Left renal cortex interstitium (tissue), 4 donors: ENCODE data around the gene SLC27A6. TPM values are rescaled to one million over a fixed set of nuclear protein-coding genes. Genes with fewer than 3 reads are reported as not detected.
"Not testable (repeated sequence)": the region's sequence is repeated elsewhere in the genome, so short reads cannot be mapped to it uniquely, and the experiment has no call there.

Experiments used
- DNase-seq, 4 donors: peaks; one replicate each; pipeline ENCODE4 v3.0.0-alpha.2; 2013; ENCODE audit warnings: low read depth in 4 of 4, low spot score in 2 of 4, missing footprints in 1 of 4
- polyA plus RNA-seq, 4 donors: library from polyadenylated mRNA; unstranded; fragments of 120-200 nt; gene quantifications; one replicate each; pipeline ENCODE4 v1.2.1, GENCODE V29; 2013; ENCODE audit not compliant: insufficient read length in 4 of 4

The SLC27A6 gene
- polyA plus RNA-seq, 4 donors = 1.0 to 1.8 (median 1.3) TPM

DNA sequence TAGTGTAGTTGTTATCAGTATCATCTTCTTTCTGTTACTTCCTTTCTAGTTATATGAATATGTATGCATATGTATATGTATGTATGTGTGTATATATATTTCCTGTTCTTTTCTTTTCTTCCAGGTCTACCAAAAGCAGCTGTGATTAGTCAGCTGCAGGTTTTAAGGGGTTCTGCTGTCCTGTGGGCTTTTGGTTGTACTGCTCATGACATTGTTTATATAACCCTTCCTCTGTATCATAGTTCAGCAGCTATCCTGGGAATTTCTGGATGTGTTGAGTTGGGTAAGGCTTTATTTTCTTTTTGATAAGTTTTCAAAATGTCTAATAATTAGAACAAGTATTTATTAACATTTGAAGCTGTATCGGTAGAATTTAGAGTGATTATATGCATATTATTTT is 23.2 kb downstream of the SLC27A6 start:
- DNase-seq = no peak

DNA sequence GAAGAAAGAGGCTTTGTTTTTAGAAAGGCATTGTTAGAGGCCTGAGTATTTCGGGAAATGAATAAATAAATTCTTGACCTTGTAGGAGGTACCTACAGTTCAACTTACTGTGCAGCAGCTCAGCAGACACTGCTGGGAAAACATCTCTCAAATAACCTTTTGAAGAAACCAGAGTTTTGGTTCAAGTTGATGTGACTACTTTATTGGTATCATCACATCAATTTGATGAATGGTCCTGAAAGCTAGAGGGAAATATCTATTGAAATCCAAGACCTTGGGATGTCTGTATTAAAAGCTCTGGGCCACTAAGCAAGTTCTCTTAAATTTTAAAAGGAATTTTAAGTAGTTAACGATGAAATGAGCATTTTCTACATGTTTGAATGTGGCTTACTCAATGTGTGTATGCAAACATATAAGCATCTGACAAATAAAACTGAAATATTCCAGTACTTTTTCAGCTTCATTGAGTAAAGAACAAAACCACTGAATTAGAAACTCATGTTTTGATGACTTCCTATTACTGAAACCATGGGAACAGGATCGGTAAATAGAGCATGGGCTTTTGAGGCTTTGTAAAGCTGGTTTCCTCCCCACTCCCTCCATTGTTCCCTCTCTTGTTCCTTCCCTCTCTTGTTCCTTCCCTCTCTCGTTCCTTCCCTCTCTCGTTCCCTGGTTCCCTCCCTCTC is 36.7 kb downstream of the SLC27A6 start:
- DNase-seq = peak in 2 of 4 donors; percentile 7 to 12

DNA sequence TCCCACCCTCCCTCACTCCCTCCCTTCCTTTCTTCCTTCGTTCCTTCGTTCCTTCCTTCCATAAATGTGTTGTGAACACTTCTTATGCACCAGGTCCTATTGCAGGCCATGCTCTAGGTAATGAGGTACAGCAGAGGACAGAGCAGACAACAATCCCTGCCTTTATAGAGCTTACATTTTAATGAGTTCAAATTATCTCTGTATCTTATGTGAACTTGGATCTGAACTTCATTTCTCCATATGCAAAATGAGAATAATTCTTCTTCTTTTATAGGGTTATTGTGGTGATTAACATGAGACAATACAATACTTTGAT is 37.2 kb downstream of the SLC27A6 start:
- no peak for DNase-seq

GRCh38 chr5:129003232-129003631 is 37.9 kb downstream of the SLC27A6 start:
- DNase-seq = no peak

DNA sequence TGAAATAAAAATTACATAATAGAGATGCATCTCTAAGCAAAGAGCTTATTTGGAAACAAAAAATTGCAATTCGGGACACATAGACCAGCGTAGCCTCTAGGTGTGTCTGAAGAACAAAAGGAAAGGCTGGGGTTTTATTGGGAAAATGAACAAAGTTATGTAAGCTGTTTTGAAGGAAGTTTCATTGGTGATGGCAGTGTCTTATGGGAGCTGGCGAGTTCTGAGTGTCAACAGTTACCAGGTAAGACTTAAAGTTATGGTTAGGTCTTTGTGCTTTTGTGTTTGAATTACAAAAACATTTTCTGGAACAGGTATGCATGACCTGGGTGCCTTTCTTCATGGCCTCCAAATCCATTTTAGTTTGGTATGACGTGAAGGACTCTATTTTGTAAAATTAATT is 48.9 kb downstream of the SLC27A6 start:
- DNase-seq = no peak

DNA sequence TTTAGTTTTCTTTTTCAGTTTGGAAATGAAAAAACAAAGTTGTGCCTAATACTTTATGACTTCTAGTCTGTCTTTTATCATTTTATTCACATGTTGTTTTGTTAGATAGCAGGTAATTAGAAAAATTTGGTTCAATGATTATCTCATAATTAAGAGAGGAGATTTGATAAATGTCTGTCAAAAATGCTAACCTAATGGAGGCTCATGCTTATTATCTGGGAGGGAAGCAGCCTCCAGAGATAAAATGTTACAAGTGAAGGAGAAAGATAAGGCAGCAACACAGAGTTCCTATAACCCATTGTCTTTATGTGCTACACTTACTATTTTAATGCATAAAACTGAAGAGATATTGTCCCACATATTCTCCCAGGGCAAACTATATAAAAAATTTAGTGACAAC is 53.5 kb downstream of the SLC27A6 start:
- no peak for DNase-seq

DNA sequence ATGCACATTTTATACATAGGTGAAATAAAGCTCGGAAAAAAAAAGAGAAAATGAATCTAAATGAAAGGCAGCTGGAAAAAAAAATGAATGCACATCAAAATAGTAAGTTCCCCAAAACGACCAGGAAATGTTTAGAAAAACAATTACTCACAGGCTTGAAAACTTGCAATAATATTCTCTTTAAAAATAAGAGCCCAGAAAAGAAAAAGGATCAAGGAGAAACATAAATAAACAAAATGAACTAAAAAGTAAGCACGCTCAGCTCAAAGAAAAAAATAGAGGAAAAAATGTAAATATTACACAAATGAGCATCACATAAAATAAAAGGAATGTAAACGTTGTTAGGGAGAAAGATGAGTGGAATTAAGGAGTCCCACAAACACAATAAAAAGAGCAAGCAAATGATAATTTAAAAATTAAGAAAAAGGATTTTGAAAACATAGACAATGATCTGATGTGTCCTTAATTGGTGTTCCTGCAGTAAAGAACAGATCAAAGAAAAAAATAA is 54.2 kb downstream of the SLC27A6 start:
- DNase-seq = no peak

GRCh38 chr5:129020683-129021082 is 55.4 kb downstream of the SLC27A6 start:
- no peak for DNase-seq

DNA sequence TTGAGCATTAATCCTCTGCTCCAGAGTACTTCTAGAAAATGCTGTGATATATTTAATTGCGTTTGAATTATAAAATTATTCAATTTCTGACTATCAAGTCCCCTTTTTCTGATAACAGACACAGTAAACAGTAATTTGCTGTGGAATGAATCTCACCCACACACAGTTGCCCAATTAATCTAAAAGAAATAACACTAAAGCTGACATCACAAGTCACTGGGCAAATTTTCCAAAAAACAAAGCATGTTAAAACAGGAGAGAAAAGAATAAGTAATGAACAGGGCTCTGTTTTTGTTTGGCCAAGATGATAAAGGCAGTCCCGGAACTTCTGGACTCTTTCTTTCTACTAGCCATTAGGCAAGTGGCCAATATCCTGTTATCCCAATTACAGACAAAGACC is 56.5 kb downstream of the SLC27A6 start:
- no peak for DNase-seq

DNA sequence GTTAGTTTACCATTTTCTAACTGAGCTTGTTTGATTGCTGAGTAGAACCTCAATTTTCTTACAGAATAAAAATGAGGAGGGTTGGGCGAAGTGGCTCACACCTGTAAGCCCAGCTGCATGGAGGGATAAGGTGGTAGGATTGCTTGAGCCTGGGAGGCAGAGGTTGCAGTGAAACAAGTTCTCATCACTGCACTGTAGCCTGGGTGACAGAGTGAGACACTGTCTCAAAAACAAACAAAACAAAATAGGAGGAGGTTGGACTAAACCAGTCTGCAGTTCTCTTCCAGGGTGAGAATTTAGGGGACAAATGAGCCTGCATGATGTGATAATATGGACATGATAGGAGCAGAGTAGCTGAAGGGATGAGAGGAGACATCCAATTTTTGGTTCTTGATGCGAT is 57.3 kb downstream of the SLC27A6 start:
- no peak for DNase-seq

GRCh38 chr5:129027260-129027659 is 62.0 kb downstream of the SLC27A6 start:
- no peak for DNase-seq

DNA sequence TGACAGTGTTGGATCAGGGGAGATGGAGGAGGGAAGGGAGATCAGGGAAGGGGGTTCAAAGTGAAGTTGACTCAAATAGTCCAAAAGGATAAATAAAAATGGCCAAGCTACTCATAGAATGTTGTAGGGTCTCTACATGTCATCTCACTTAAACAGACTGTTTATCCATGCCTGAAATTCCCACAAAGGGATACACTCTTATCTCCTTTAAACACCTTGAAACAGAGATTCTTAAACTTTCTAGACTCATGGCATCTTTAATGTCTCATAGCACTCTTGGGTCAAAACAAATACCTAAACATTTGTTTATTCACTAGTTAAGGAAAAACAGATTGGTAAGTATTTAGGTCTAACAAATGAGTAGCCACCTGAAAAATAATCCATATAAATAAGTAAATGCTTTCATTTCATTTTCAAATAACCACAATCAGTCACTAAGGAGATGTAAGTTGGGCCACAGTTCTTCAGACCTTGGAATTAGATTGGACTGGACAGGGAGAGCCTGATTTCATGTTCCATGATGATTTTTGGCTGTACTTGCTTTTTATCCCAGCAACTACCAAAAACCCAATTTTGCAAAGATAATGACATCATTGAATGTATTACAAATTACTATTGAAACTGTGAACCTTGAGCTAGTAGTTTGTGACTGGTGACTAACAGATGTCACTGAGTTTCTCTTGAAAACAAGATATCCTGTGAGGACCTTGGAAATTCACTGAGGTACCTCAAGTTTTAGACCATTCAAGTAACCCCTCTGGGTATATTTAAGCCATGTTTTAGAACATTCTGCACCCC is 66.8 kb downstream of the SLC27A6 start:
- DNase-seq = no peak

- DNase-seq = not testable (repeated sequence)
Measured at GRCh38 chr5:129036257-129036656, 71.0 kb downstream of the SLC27A6 start.

DNA sequence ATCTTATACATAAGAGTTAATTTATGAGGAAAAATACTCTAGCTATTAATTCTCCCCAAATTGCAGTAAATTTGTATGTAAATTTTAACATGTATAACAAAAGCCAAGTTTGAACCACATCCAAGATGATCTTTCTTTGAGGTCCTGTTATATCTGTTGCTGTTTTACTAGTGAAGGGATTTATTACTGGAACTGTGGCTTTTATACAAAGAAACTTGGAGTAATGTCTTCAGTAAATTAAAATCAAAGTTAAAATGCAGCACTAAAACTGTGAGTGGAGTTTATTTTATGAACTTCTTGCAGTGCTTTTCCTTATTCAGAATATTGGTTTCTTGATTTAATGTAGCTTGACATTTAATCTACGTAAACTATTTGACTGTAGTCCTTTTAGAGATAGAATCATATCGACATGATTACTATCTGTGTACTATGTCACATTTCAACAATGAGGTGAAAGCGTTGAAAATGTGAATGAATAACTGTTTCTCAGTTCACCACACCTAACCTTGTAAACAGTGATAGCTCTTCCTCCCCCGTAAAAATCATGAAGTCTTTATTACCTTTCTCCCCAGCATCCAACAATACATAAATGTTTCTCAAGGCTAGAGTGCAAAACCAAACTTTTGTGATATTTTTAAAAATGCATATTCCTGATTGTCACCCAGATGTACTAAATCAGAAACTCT is 76.1 kb downstream of the SLC27A6 start:
- peak; percentile 39 to 56 (median 46) for DNase-seq

- no peak for DNase-seq
Measured at GRCh38 chr5:129042306-129042705, 77.0 kb downstream of the SLC27A6 start.

- DNase-seq = no peak
Measured at GRCh38 chr5:129043894-129044293, 78.6 kb downstream of the SLC27A6 start.

DNA sequence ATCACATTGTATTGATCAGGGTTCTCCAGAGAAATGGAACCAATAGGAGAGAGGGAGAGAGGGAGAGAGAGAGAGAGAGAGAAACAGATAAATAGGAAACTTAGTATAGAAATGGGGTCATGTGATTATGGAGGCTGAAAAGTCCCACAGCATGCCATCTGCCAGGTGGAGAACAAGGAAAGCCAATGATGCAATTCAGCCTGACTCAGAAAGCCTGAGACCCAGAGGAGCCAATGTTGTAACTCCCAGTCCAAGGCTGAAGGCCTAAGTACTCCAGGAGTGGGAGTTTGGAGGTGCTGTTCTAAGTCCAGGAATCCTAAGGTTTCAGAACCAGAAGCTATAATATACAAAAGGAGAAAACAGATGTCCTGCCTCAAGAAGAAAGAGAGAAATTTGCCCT is 80.9 kb downstream of the SLC27A6 start:
- DNase-seq = no peak

GRCh38 chr5:129048509-129048908 is 83.2 kb downstream of the SLC27A6 start:
- no peak for DNase-seq

GRCh38 chr5:129049126-129049799 is 84.0 kb downstream of the SLC27A6 start:
- peak in 1 of 4 donors; percentile 28 for DNase-seq

GRCh38 chr5:129051283-129051682 is 86.0 kb downstream of the SLC27A6 start:
- no peak for DNase-seq

GRCh38 chr5:129053438-129053837 is 88.2 kb downstream of the SLC27A6 start:
- no peak for DNase-seq
